Retinal pigment epithelial cell (primary cell): ENCODE measurements around the gene RAB34.

Experiments used
- DNase-seq: peaks from one replicate; pipeline ENCODE4 v3.0.0-alpha.2; 2010; ENCODE audit warnings: low read depth
- H3K4me3 ChIP-seq: 2 replicates; pipeline ENCODE4 v1.5.1; 2011; ENCODE audit warnings: mild to moderate bottlenecking, low read length, control low read depth, moderate library complexity
- TF ChIP-seq, protein P1 (sequence below): conservative IDR thresholded peaks from 2 replicates; pipeline ENCODE4 v1.5.1; 2011; ENCODE audit warnings: low read depth, low read length, control low read depth, inconsistent platforms

The RAB34 gene

GRCh38 chr17:28703552-28704218 lies 14.0 kb downstream of the RAB34 start:
- no peak for DNase-seq
- H3K4me3 ChIP-seq = no peak overlapping the region
- TF ChIP-seq, protein P1, sequence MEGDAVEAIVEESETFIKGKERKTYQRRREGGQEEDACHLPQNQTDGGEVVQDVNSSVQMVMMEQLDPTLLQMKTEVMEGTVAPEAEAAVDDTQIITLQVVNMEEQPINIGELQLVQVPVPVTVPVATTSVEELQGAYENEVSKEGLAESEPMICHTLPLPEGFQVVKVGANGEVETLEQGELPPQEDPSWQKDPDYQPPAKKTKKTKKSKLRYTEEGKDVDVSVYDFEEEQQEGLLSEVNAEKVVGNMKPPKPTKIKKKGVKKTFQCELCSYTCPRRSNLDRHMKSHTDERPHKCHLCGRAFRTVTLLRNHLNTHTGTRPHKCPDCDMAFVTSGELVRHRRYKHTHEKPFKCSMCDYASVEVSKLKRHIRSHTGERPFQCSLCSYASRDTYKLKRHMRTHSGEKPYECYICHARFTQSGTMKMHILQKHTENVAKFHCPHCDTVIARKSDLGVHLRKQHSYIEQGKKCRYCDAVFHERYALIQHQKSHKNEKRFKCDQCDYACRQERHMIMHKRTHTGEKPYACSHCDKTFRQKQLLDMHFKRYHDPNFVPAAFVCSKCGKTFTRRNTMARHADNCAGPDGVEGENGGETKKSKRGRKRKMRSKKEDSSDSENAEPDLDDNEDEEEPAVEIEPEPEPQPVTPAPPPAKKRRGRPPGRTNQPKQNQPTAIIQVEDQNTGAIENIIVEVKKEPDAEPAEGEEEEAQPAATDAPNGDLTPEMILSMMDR = no peak

DNA sequence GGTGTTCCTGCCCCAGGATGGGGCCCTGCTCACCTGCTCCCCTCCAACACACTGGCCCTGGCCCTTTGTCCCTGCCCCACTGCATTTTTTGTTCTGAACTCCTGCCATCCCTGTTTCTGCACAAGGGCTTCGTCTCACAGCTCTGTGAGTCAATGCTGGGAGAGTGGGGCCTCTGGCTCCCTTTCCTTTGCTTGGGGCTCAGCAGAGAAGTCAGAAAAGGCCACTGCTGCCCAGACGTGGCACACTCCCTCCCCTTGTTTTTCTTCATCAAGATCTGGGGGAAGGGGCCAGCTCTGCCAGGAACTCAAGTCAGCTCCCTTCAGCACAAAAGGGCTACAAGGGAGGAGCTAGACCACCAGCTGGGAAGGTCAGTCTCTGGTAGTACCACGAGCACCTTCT lies 14.9 kb downstream of the RAB34 start:
- H3K4me3 ChIP-seq = no peak overlapping the region
- TF ChIP-seq, protein P1 = no peak
- no peak for DNase-seq

DNA sequence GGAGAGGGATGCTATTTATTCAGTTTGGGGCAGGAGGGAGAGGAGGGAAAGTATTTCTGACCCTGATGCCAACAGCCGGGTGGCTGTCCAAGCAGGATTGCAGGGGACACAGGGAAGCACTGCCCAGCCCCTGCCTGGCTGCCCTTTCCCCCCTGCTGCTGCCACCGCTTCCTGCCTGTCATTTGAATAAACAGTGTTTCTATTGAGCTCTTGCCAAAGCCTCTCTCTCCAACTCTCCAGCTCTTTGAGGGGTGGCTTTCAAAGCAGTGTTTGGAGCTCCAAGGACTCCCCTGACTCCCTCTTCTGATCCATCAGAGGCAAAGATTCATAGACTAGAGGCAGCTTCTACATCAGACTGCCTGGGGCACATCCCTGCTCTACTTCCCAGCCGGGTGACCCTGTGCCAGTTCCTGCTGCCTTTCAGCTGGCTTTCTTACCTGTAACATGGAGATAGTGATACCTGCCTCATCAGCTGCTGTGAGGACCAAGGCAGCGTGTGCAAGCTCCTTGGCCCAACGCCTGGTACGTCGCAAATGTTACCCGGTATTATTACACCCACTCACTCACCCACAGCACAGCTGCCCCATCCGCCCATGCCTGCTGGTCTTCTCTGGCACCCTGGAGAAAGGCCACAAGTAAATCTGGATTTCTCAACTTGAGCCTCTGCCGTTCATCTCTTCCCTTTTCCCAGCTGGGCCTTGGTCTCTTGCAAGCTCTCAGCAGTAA lies 15.5 kb downstream of the RAB34 start:
- TF ChIP-seq, protein P1 = no peak
- no peak overlapping the region for H3K4me3 ChIP-seq
- no peak for DNase-seq

- DNase-seq = no peak
- H3K4me3 ChIP-seq = no peak overlapping the region
- TF ChIP-seq, protein P1 = no peak
Observed at GRCh38 chr17:28700830-28701492, 16.7 kb downstream of the RAB34 start.

DNA sequence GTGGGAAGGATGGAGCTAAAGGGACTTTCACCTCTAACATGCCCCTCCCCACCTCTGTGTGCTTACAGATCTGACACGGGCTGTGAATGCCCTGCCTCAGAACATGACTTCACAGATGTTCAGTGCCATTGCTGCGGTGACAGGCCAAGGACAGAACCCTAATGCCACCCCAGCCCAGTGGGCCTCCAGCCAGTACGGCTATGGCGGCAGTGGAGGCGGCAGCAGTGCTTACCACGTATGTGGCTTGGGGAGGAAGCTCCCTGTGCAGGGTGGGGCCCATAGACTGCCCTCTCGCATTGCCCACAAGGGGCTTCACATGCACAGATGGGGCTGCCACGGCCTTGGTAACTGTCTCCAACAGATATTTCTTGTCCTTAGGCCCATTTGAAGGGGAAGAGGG lies 17.4 kb downstream of the RAB34 start:
- DNase-seq = no peak
- no peak overlapping the region for H3K4me3 ChIP-seq
- TF ChIP-seq, protein P1 = no peak

- DNase-seq = no peak
- no peak overlapping the region for H3K4me3 ChIP-seq
- TF ChIP-seq, protein P1 = no peak
Observed at GRCh38 chr17:28698253-28698941, 19.3 kb downstream of the RAB34 start.
